ENCODE data around the gene ACOX1.

The ACOX1 gene

GRCh38 chr17:75978938-75979704 lies at the start of gene ACOX1, which contains the start of gene TEN1:
Gene ACOX1, minus strand, starts transcription at chr17:75979166. Its CDS starts 93 bp downstream, at chr17:75979073.
Gene TEN1, plus strand, starts transcription at chr17:75979240. Its CDS starts 6,953 bp downstream, at chr17:75986193.
- peak; percentile 99 for DNase-seq

GRCh38 chr17:76027159-76027839 lies 48.3 kb upstream of the ACOX1 start, which contains the start of gene EVPL:
Gene EVPL, minus strand, starts transcription at chr17:76027306. Its CDS starts 108 bp downstream, at chr17:76027198.
- DNase-seq = no peak

GRCh38 chr17:76026714-76027158 lies 47.8 kb upstream of the ACOX1 start:
- DNase-seq = no peak

- DNase-seq = no peak
Observed at GRCh38 chr17:76025294-76025693, 46.3 kb upstream of the ACOX1 start.

- DNase-seq = no peak
Observed at GRCh38 chr17:76024353-76024752, 45.4 kb upstream of the ACOX1 start.

GRCh38 chr17:76023900-76024237 lies 44.9 kb upstream of the ACOX1 start:
- no peak for DNase-seq

- no peak for DNase-seq
Observed at GRCh38 chr17:76022973-76023899, 44.3 kb upstream of the ACOX1 start.

GRCh38 chr17:76022285-76022684 lies 43.3 kb upstream of the ACOX1 start:
- no peak for DNase-seq

- no peak for DNase-seq
Observed at GRCh38 chr17:76019833-76020467, 41.0 kb upstream of the ACOX1 start.

- DNase-seq = no peak
Observed at GRCh38 chr17:76018801-76019200, 39.8 kb upstream of the ACOX1 start.

GRCh38 chr17:76018340-76018680 lies 39.3 kb upstream of the ACOX1 start:
- no peak for DNase-seq

GRCh38 chr17:76017481-76018339 lies 38.7 kb upstream of the ACOX1 start:
- DNase-seq = no peak

- no peak for DNase-seq
Observed at GRCh38 chr17:76014925-76015261, 35.9 kb upstream of the ACOX1 start.

GRCh38 chr17:76014100-76014924 lies 35.3 kb upstream of the ACOX1 start:
- DNase-seq = peak; percentile 76 to 78

GRCh38 chr17:76013377-76013932 lies 34.5 kb upstream of the ACOX1 start:
- DNase-seq = no peak

GRCh38 chr17:76011951-76012350 lies 33.0 kb upstream of the ACOX1 start:
- no peak for DNase-seq

GRCh38 chr17:76009969-76010661 lies 31.1 kb upstream of the ACOX1 start:
- no peak for DNase-seq

- no peak for DNase-seq
Observed at GRCh38 chr17:76009447-76009846, 30.5 kb upstream of the ACOX1 start.

GRCh38 chr17:76008630-76009425 lies 29.9 kb upstream of the ACOX1 start:
- no peak for DNase-seq

Data from Kasumi-1 (cell line).